Keratinocyte (primary cell): ENCODE measurements around the gene DISP1. TPM values are rescaled to one million over a fixed set of nuclear protein-coding genes. Genes with fewer than 3 reads are reported as not detected.
A peak's percentile ranks its signal among the peaks of the same experiment; 100 is the strongest.

Experiments
- DNase-seq: peaks from one replicate; pipeline ENCODE4 v3.0.0-alpha.2; 2011; ENCODE audit warnings: low read depth, missing footprints, low spot score
- FAIRE-seq: peaks from 2 replicates; lab custom pipeline; 2011; peaks lifted over from hg19 to GRCh38; lab: Jason Lieb, UNC
- H2AFZ ChIP-seq: 2 replicates; pipeline ENCODE4 v1.6.0; 2012; ENCODE audit warnings: low read length, control low read depth, inconsistent platforms; ENCODE audit not compliant: control insufficient read depth
- H3K27ac ChIP-seq: 2 replicates; pipeline ENCODE4 v1.5.1; 2011; ENCODE audit warnings: low read length; ENCODE audit not compliant: control insufficient read depth, insufficient read depth
- H3K27me3 ChIP-seq: 3 replicates; pipeline ENCODE4 v1.6.0; 2011; ENCODE audit warnings: low read length; ENCODE audit not compliant: control insufficient read depth, insufficient read depth; ENCODE audit errors: extremely low read depth
- H3K36me3 ChIP-seq, 2 experiments: 2 replicates in 1 of 2; 3 replicates in 1 of 2; pipeline ENCODE4 v1.5.1; 2011; ENCODE audit warnings: low read length in 2 of 2, mild to moderate bottlenecking in 1 of 2; ENCODE audit not compliant: control insufficient read depth in 2 of 2, insufficient read depth in 2 of 2; ENCODE audit errors: extremely low read depth in 1 of 2
- H3K4me1 ChIP-seq: 3 replicates; pipeline ENCODE4 v1.5.1; 2011; ENCODE audit warnings: low read length; ENCODE audit not compliant: control insufficient read depth, insufficient read depth; ENCODE audit errors: extremely low read depth
- H3K4me2 ChIP-seq: 3 replicates; pipeline ENCODE4 v1.6.0; 2011; ENCODE audit warnings: low read depth, low read length; ENCODE audit not compliant: control insufficient read depth, insufficient read depth; ENCODE audit errors: extremely low read depth
- H3K4me3 ChIP-seq, 3 experiments: fragments of 200-600 bp in 1 of 3; sonication (generic) in 1 of 3; 2 replicates in 2 of 3; 3 replicates in 1 of 3; pipeline ENCODE4 v1.5.1; 2011 to 2016; ENCODE audit warnings: low read length in 3 of 3, mild to moderate bottlenecking in 3 of 3, control low read depth in 2 of 3, inconsistent platforms in 1 of 3, low read depth in 1 of 3, mixed read lengths in 1 of 3, mixed run types in 1 of 3, moderate library complexity in 1 of 3; ENCODE audit not compliant: control insufficient read depth in 2 of 3, insufficient read depth in 2 of 3; ENCODE audit errors: extremely low read depth in 1 of 3
- H3K79me2 ChIP-seq: 2 replicates; pipeline ENCODE4 v1.6.0; 2012; ENCODE audit warnings: low read length; ENCODE audit not compliant: control insufficient read depth, insufficient read depth
- H3K9ac ChIP-seq: 3 replicates; pipeline ENCODE4 v1.6.0; 2011; ENCODE audit warnings: low read length; ENCODE audit not compliant: control insufficient read depth, insufficient read depth; ENCODE audit errors: extremely low read depth
- H3K9me1 ChIP-seq: 3 replicates; pipeline ENCODE4 v1.6.0; 2011; ENCODE audit warnings: low read length; ENCODE audit not compliant: control insufficient read depth, insufficient read depth; ENCODE audit errors: extremely low read depth
- H3K9me3 ChIP-seq: 2 replicates; pipeline ENCODE4 v1.5.1; 2012; ENCODE audit warnings: low read depth, low read length; ENCODE audit not compliant: control insufficient read depth
- H4K20me1 ChIP-seq: 3 replicates; pipeline ENCODE4 v1.6.0; 2011; ENCODE audit warnings: low read length; ENCODE audit not compliant: control insufficient read depth, insufficient read depth; ENCODE audit errors: extremely low read depth
- CTCF ChIP-seq, 3 experiments: IDR thresholded peaks in 1 of 3; conservative IDR thresholded peaks in 1 of 3; optimal IDR thresholded peaks in 1 of 3; 2 replicates in 2 of 3; 3 replicates in 1 of 3; pipeline versions ENCODE3 to v1.5.1; 2011; ENCODE audit warnings: low read length in 3 of 3, mild to moderate bottlenecking in 3 of 3, moderate library complexity in 2 of 3, control low read depth in 1 of 3, inconsistent platforms in 1 of 3; ENCODE audit not compliant: insufficient read depth in 2 of 3; ENCODE audit errors: extremely low read depth in 1 of 3
- EZH2 ChIP-seq: IDR thresholded peaks from one replicate; pipeline ENCODE4 v1.6.1; 2012; ENCODE audit warnings: inconsistent platforms, mild to moderate bottlenecking, low read length, moderate library complexity
- dilution Hi-C: fragments of 300-500 bp; cut with MboI; formaldehyde crosslinking; loops from one replicate; pipeline ENCODE4 v1.7.0; 2020; ENCODE audit warnings: low sequenced_read_pairs; ENCODE audit not compliant: extremely low pct_ligation_motif_present
- polyA plus RNA-seq, 5 experiments: library from polyadenylated mRNA; depleted of rRNA in 3 of 5; stranded (reverse) in 3 of 5; stranded (forward) in 1 of 5; unstranded in 1 of 5; fragments of >200 nt; gene quantifications; 1 replicate in 1 of 5; 2 replicates in 3 of 5; 3 replicates in 1 of 5; pipeline versions ENCODE4 v1.2.1 to v1.2.3, GENCODE V29; 2011 to 2012; ENCODE audit warnings: missing spikeins in 2 of 5, low read depth in 1 of 5, low replicate concordance in 1 of 5

DISP1 gene
- polyA plus RNA-seq, 1 donor (not counting 4 experiments of a cell fraction or from before 2014, with no cell fraction given): 1.3 TPM

GRCh38 chr1:222817529-222817928, 2.7 kb downstream of the DISP1 start:
- Histone ChIP-seq H2AFZ (no peak overlapping the region), H3K4me1 (peaks cover 32% of the 10 kb centered on the region), H3K36me3 (no peaks in the 10 kb centered on the region), H3K4me2 (no peak overlapping the region), H3K9me1 (no peaks in the 10 kb centered on the region), H3K4me3 (no peak overlapping the region), H3K9ac (no peak overlapping the region), H3K27me3 (no peaks in the 10 kb centered on the region), H3K9me3 (no peaks in the 10 kb centered on the region), H3K79me2 (no peaks in the 10 kb centered on the region), H3K27ac (peak overlapping the region; percentile 8), H4K20me1 (no peaks in the 10 kb centered on the region)
- TF ChIP-seq EZH2 (no peak), CTCF (optimal IDR thresholded peaks at IDR 0.05 in 1 of 3, IDR thresholded peaks at IDR 0.05 in 1 of 3, conservative IDR thresholded peaks at IDR 0.05 in 1 of 3; ENCODE audit: extremely low read depth in 1 of 3, insufficient read depth in 2 of 3, low read length in 3 of 3) (no peak)
- FAIRE-seq (peak; percentile 82), DNase-seq (peak; percentile 25)
- dilution Hi-C loops: no loop called here

GRCh38 chr1:222818171-222818570, 3.3 kb downstream of the DISP1 start:
- no peak overlapping the region for H2AFZ ChIP-seq
- H3K27me3 ChIP-seq: no peaks in the 10 kb centered on the region
- DNase-seq (no peak), FAIRE-seq (no peak)
- dilution Hi-C loops: no loop called here
- no peaks in the 10 kb centered on the region for H4K20me1 ChIP-seq
- no peak overlapping the region for H3K9ac ChIP-seq
- H3K36me3 ChIP-seq: no peaks in the 10 kb centered on the region
- H3K4me3 ChIP-seq: no peak overlapping the region
- H3K9me3 ChIP-seq: no peaks in the 10 kb centered on the region
- H3K27ac ChIP-seq: peak overlapping the region; percentile 8
- peaks cover 32% of the 10 kb centered on the region for H3K4me1 ChIP-seq
- no peaks in the 10 kb centered on the region for H3K9me1 ChIP-seq
- TF ChIP-seq CTCF (optimal IDR thresholded peaks at IDR 0.05 in 1 of 3, IDR thresholded peaks at IDR 0.05 in 1 of 3, conservative IDR thresholded peaks at IDR 0.05 in 1 of 3; ENCODE audit: extremely low read depth in 1 of 3, insufficient read depth in 2 of 3, low read length in 3 of 3): no peak
- no peak for TF ChIP-seq EZH2
- no peaks in the 10 kb centered on the region for H3K79me2 ChIP-seq
- H3K4me2 ChIP-seq: no peak overlapping the region
